Astrocyte of the cerebellum (primary cell): ENCODE results near the gene ABCF2.

Experiments
- DNase-seq: peaks from one replicate; pipeline ENCODE4 v3.0.0-alpha.2; 2011; ENCODE audit warnings: low read depth
- H3K4me3 ChIP-seq: 2 replicates; pipeline ENCODE4 v1.5.1; 2011; ENCODE audit warnings: mild to moderate bottlenecking, low read depth, low read length, moderate library complexity
- in situ Hi-C: cut with HindIII; loops from 2 replicates; pipeline ENCODE4 v1.10.0; 2017; ENCODE audit warnings: low sequenced_read_pairs
- TF ChIP-seq, protein P1 (sequence below): IDR thresholded peaks from 2 replicates; pipeline ENCODE4 v1.5.1; 2012; ENCODE audit warnings: low read length, low read depth, moderate library complexity, mild to moderate bottlenecking; ENCODE audit errors: missing control alignments

The ABCF2 gene

DNA sequence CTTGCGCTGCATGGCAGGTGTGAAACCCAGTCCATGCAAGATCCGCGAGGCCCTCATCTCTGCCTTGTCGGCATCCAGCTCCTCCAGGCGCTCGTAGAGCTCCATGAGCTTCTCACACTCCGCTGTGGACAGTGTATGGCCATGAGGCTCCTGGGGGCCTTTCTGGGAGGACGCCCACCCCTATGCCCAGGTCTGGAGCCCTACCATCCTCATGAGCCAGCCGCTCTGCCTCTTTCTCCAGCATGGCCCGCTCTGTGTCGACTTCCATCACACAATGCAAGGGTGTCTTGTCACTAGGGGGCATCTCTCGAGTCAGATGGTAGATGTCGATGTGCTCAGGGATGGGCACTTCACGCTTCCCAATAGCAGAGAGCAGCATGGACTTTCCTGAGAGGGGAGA is 3.3 kb downstream of the ABCF2 start:
- TF ChIP-seq, protein P1, sequence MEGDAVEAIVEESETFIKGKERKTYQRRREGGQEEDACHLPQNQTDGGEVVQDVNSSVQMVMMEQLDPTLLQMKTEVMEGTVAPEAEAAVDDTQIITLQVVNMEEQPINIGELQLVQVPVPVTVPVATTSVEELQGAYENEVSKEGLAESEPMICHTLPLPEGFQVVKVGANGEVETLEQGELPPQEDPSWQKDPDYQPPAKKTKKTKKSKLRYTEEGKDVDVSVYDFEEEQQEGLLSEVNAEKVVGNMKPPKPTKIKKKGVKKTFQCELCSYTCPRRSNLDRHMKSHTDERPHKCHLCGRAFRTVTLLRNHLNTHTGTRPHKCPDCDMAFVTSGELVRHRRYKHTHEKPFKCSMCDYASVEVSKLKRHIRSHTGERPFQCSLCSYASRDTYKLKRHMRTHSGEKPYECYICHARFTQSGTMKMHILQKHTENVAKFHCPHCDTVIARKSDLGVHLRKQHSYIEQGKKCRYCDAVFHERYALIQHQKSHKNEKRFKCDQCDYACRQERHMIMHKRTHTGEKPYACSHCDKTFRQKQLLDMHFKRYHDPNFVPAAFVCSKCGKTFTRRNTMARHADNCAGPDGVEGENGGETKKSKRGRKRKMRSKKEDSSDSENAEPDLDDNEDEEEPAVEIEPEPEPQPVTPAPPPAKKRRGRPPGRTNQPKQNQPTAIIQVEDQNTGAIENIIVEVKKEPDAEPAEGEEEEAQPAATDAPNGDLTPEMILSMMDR, result no peak
- in situ Hi-C loops, result no loop called here
- no peak for DNase-seq
- no peak overlapping the region for H3K4me3 ChIP-seq

DNA sequence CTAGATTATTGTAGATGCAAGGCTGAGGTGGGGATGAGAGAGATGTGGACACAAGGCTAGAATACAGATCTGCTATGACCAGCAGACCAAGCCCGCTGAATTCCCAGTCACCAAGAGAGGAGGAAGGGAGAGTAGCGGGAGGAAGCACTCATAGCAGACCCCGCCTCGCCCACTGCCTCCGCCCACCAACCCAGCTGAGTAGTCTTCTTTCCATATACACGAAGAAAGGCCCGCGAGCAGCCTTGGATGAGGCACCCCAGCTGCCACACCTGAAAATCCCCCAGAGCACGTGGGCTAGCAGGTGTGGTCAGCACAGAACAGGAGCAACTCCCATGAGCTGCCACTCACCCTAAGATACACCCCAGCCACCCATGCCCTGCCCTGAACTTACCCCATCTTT is 8.8 kb downstream of the ABCF2 start:
- DNase-seq, result no peak
- in situ Hi-C loops, result no loop called here

DNA sequence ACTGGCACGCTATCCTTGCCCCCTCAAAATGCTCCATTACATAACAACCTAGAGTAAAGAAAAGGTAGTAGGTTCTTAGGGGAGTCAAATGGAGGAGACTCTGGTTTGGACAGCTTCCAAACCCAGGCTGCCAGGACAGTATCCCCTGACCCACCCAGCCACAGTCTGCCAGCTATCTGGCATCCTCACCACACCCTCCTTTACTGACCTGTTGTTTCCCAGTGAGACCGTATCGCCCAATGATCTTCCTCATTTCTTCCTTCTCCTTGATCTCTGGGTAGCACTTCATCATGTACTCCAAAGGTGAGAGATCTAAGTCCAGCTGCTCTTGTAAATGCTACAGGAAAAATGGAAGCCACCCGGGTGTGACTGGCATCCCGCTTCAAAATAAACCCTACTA is 11.6 kb downstream of the ABCF2 start:
- no peak overlapping the region for H3K4me3 ChIP-seq
- DNase-seq, result no peak
- TF ChIP-seq, protein P1, result no peak
- in situ Hi-C loops, result no loop called here

More for the DNA sequence above, 8.8 kb downstream of the ABCF2 start:
- no peak overlapping the region for H3K4me3 ChIP-seq
- TF ChIP-seq, protein P1, result no peak

DNA sequence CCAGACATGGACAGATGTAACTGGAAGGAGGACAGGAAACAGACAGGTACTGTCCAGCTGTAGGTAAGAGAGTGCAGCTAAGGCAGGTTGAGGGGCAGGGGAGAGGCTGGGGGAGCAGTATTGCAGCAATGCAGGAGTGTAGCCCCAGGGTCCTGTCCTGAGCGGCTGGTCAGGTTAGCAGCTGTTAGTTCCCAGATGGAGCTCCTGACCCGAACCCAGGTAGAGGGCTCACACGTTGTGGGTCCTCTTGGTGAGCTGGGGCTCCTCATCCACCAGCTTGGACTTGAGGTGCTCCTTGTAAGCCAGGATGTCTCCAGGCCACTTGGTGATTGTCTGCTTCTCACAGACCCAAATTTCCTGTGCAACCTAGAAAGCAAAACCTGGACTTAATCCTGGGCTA is 13.2 kb downstream of the ABCF2 start:
- no peak overlapping the region for H3K4me3 ChIP-seq
- DNase-seq, result no peak
- in situ Hi-C loops, result no loop called here
- TF ChIP-seq, protein P1, result no peak

DNA sequence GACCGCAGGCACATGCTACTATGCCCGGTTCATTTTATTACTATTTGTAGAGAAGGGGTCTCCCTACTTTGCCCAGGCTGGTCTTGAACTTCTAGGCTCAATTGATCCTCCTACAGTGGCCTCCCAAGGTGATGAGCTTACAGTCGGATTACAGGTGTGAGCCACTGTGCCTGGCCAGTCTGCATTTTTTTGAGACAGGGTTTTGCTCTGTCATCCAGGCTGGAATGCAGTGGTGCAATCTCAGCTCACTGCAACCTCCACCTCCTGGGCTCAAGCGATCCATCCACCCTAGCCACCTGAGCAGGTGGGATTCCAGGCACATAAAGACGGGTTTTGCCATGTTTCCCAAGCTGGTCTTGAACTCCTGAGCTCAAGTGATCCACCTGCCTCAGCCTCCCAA is 14.4 kb downstream of the ABCF2 start:
- DNase-seq, result no peak
- in situ Hi-C loops, result no loop called here
- TF ChIP-seq, protein P1, result no peak
- no peak overlapping the region for H3K4me3 ChIP-seq

DNA sequence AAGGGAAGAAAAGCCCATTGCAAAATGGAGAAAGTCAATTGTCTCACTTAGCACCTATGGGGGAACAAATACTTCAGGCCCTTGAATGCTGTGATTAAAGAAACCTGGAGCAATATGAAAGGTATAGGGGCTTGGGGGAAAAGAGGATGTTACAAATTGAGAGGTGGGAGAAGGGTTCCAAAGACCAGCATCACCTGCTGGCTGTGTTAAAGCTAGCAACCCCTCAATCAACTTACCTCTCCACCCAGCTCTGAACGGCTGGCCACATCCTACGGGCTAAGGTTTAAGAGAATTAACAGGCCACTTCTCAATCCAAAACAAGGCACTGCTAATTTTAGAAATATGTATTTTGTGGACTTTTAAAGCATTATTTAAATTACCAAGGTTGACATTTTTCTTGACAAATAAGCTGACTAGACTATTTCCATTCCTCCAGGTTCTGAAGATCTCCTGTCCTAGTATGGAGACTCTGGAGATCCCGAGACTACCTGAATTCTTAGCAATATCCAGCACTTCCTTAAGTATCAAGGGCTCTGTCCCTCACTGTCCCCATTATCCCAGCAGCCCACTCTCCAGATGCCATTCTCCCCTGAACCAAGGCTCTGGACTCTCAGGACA is 15.7 kb downstream of the ABCF2 start:
- in situ Hi-C loops, result no loop called here
- H3K4me3 ChIP-seq, result no peak overlapping the region
- DNase-seq, result no peak
- TF ChIP-seq, protein P1, result no peak
